CD4-positive, alpha-beta T cell treated with Interferon alpha-2 for 1 hour (primary cell): ENCODE measurements around the gene PLEKHH3.

Experiments used
- DNase-seq, 2 donors: peaks; one replicate each; pipeline ENCODE4 v3.0.0-alpha.2; 2020 to 2022

The PLEKHH3 gene

GRCh38 chr17:42684929-42685556 lies 8.2 kb upstream of the PLEKHH3 start:
- DNase-seq, result no peak

DNA sequence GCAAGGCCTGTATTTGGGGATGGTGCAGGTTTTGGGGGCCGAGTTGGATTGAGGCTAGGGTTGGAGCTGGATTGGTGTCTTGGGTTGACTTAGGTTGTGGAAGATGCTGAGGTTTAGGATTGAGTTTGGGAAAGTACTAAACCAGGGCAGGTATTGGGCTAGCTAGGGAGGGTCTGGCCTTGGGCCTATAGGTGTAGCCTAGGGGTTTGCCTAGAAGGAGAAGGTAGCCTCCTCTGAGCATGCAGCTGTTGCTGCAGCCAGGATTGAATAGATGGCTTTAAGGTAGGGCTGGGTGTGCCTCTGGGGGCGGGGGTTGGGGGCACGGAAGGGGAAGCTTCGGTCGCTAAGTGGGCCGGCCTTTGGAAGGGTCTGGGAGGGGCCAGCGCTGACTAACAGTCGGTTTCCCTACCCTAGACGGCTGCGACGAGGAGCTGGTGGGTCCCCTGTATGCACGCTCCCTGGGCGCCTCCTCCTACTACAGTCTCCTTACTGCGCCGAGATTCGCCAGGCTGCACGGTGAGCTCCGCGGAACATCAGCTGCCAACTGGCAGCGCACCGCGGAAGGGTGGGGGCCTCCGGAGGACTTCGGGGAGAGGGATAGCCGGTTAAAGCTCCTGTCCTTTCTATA lies 6.7 kb upstream of the PLEKHH3 start:
- DNase-seq, result no peak

- DNase-seq, result no peak
Measured at GRCh38 chr17:42682722-42683403, 6.1 kb upstream of the PLEKHH3 start.

DNA sequence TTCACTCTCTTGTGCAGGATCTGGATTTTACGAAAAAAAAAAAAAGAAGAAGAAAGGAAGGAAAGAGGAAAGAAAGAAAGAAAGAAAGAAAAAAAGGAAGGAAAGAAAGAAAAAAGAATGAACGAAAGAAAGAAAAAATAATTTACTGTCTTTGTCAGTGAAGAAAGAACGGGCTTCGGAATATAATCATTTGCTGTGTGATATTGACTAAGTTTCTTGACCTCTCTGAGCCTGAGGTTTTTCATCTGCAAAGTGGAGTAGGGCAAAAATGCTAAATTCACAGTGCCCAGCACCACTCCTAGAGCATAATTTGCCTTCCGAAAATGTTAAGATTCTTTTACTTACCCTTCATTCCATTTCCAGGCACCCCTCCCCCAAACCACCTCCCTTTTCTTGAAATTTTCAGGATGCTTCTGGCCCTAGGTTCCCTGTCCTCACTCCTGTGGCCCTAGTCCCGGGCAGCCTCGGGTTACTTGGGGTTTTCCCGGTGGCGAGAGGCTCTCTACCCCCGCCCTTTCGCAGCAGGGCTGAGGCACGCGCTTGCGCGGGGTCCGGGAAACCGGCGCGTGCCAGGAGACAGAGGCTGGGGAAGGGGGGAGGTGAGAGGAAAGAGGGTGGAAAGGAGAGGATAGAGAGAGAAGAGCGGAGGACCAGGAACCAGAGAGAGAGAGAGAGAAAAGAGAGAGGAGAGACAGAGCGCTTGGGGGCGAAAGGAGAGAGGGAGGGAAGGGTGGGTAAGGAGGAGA lies 5.4 kb upstream of the PLEKHH3 start, which contains the start of gene CNTNAP1:
CNTNAP1 (plus strand) TSS at position 556 of the 746 bp plus-strand sequence. CDS start 299 bp downstream, outside the sequence.
- DNase-seq, result peak in 1 of 2 donors; percentile 37

GRCh38 chr17:42680331-42680808 lies 3.6 kb upstream of the PLEKHH3 start:
- no peak for DNase-seq

DNA sequence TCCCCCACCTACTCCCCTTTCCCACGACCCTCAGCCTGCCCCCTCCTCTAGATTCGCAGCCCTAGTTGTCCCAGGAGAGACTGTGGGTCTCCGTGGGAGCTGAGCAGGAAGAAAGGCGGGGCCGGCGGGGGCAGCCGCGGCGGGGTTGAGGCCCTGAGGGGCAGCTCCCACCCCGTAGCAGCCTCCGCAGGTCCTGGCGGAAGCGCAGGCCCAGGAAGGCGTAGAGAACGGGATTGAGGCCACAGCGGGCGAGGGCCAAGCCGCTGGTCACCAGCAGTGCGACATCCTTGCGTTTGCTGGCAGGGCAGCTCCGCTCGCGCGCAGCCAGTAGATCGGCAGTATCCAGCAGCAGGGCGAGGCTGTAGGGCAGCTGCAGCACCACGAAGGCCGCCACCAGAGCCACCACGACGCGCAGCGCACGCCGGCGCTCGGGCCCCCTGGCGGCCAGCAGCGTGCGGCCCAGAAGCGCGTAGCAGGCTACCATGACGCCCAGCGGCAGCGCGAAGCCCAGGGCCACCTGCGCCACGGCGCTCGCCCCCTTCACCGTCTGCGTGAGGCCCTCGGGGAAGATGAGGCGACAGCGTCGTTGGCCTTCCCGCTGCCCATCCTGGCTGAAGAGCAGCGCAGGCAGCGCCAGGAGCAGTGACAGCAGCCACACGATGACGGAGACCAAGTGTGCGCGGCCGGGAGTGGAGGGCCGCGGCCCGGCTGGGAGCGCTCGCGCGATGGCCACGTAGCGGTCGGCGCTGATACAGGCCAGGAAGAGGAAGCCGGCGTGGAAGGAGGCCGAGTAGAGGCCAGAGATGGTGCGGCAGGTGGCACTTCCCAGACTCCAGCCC lies 2.9 kb upstream of the PLEKHH3 start:
- peak; percentile 76 to 83 for DNase-seq

DNA sequence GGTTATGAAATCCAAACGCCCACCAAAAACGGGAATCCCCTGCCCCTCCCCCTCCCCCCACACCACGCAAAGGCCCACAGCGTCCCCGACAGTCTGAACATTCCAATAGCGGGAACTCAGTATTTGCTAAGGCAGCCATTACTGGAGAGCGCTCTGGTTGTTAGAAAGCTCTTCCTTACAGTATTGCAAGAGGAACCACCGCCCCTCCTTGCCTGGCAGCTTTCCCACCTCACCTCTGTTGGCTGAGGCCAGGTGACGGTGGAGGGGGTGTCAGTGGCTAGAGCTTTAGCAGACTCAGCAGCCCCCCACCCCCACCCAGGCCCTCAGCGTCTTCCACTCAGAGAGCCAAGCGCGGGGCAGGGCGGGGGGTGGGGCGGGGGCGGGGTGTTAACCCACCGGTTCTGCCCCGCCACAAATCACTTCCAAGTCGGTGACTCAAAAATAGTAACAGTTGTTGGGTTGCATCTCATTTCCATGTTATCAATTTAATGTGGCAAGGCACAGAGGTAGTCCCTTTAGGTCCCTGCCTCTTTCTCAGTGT lies 2.2 kb upstream of the PLEKHH3 start:
- peak in 1 of 2 donors; percentile 54 for DNase-seq

DNA sequence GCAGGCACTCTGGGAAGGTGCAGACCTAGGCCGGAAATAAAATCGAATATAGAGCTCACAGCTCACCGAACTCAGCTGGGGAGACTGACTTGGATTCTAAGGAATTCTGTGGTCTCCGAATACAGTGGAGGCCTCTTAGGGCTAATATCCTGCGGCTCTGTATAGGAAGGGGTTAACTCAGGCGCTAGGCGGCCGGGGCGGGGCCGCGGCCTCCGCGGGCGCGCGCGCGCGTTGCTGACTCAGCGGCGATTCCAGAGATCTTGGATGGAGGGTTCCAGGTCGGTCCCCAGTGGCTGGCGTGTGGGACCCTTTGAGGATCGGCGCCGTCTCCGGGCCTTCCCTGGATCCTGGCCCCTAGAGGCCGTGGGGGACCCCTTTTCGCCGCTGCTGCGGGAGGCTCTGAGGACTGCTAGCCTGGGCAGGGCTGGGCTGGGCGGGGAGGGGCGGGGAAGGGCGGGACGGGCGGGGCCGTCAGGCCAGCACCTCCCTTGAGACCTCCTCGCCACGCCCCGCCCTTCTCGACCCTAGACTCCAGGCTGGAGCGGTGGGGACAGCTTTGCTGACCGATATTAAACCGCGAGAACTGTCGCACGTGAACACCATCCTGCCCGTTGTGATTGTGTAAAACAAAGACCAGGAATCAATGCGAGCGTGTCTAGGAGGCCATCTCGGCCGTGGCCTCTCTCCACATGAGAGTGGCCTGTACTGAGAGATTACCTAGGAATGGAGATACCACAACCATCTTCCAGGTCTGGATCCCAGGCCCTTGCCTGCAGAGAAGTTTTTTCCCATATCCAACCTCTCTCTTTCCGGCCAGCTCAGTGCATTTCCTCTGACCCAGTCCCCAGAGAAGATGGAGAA lies 1.4 kb upstream of the PLEKHH3 start:
- peak; percentile 66 to 77 for DNase-seq

- DNase-seq, result peak; percentile 99
Measured at GRCh38 chr17:42677012-42677857, 441 bp upstream of the PLEKHH3 start.

- DNase-seq, result no peak
Measured at GRCh38 chr17:42675965-42676423, 800 bp downstream of the PLEKHH3 start.

DNA sequence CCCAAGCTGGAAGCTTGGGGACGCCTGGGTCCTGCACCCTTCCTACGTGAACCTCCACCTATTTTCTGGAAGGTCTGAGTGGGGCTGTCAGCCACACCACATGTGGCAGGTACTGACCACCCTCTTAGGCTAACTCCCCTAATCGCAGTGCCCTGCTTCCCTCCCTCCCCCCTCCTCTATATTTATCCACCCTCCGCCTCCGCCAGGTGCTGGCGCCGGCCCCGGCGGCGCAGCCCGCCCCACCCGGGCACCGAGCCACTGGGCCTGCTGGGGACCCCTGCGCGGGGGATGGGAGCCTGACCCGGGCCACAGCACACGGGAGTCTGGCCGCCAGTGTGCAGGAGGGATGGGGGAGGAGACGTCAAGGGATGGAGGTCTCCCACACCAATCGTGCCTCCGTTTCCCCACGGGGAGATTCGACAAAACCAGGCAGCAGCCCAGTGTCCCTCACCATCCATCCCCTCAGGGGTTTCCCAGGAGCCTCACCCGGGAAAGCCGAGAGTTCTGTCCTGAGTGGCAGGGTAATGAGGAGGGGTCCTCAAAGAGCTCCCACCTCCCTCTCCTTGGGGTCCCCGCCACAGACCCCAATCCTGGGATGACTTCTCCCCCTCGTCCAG lies 1.3 kb downstream of the PLEKHH3 start:
- DNase-seq, result no peak

- no peak for DNase-seq
Measured at GRCh38 chr17:42674755-42675347, 1.9 kb downstream of the PLEKHH3 start.

DNA sequence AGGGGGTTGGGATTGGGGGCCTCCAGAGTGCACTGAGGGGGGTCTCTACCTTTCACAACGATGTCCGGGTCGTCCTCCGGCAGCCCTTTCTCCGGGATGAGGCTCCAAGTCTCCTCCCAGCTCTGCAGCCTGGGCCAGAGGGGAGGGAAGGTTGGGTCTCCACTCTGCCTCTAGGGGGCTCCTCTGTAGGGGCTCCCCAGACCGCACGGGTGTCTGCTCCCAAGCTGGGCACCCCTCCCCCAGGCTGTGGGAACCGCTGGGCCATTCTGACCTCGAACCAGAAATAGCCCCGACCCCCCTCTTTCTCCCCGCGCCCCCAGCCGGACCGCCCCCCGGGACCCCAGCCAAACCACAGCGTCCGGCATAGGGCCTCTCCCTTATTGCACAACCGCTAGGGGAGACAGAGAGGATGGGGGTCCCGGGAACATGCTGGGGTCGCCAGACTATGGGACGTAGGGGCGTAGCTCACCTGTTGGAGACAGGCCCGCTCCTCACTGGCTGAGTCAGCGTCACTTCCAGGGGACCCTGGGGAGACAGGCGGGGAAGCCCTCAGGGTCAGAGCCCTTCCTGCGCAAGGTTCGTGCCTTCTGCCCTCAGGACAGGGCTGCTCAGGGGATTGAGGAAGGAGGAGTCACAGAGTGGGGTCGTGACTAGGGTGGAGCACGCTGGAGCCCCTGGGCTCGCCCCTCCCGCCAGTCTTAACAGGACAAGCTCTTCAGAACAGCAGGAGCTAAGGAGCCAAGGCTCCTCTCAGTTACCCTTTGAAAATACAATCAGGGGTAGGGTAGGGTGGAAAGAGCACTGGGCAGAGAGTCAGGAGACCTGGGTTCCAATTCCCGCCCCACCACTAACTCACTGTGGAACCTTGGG lies 2.7 kb downstream of the PLEKHH3 start:
- peak in 1 of 2 donors; percentile 48 for DNase-seq

- DNase-seq, result no peak
Measured at GRCh38 chr17:42673266-42673884, 3.4 kb downstream of the PLEKHH3 start.

GRCh38 chr17:42672038-42672437 lies 4.8 kb downstream of the PLEKHH3 start:
- no peak for DNase-seq

DNA sequence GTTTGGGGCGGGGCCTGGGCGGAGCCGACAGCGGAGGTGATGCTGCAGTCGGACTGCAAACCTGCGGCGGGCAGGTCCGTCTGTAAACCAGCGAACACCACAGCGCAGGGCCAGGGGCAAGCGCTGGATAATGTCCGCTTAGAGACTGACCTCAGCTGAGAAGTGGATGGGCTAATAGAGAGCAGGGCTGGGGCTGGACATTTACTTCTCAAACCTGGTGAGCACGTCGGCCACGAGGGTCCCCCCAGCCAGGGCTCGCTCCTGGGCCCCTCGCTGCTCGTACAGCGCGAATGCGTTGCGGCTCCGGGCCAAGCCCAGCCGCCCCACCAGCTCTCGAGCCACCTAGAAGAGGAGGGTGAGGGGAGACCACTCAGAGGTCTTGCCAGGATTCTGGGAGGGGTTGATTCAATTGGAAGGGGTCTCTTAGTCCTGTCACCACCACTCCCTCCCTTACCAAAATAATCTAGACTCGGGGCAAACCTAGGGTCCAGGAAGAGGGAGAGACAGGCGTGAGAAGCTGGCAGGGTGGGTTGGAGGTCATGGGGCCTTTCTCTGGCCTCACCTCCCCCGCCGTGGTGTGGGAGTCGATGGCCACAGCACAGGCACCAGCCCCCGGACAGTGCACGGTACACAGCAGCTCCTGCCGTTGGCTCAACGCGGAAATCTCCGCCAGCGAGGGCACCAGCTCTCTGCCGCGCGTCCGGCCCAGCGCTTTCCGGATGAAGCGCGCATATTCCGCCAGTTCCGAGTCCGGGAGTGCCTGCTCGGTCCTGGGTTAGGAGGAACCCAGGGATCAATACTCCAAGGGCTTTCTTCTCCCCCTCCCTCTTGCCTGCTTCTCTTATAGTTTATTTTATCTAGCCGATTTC lies 5.8 kb downstream of the PLEKHH3 start:
- DNase-seq, result no peak
